AG10803 (cell line): ENCODE results near the gene RPS14.

ENCODE experiments used
- DNase-seq: peaks from one replicate; pipeline ENCODE4 v3.0.0; 2010; ENCODE audit warnings: low read depth
- H3K4me3 ChIP-seq: 2 replicates; pipeline ENCODE4 v1.5.1; 2011; ENCODE audit warnings: mild to moderate bottlenecking, low read length, control low read depth
- CTCF ChIP-seq: conservative IDR thresholded peaks from 2 replicates; pipeline ENCODE4 v1.5.1; 2011; ENCODE audit warnings: mild to moderate bottlenecking, low read length, control low read depth, inconsistent platforms

RPS14 gene

GRCh38 chr5:150397782-150398721 lies 51.5 kb downstream of the RPS14 start:
- DNase-seq: no peak

GRCh38 chr5:150397146-150397781 lies 52.3 kb downstream of the RPS14 start:
- no peak overlapping the region for H3K4me3 ChIP-seq
- DNase-seq: peak; percentile 63
- no peak for TF ChIP-seq CTCF

More at GRCh38 chr5:150397782-150398721, 51.5 kb downstream of the RPS14 start:
- TF ChIP-seq CTCF: peak; percentile 3; the same call in 1 of the 2 replicates
- no peak overlapping the region for H3K4me3 ChIP-seq

- no peak for TF ChIP-seq CTCF
- no peak for DNase-seq
- H3K4me3 ChIP-seq: no peak overlapping the region
These were observed 53.3 kb downstream of the RPS14 start for GRCh38 chr5:150396267-150396666.

- DNase-seq: no peak
- no peak overlapping the region for H3K4me3 ChIP-seq
- TF ChIP-seq CTCF: no peak
These were observed 53.9 kb downstream of the RPS14 start for GRCh38 chr5:150395688-150395975.

- no peak overlapping the region for H3K4me3 ChIP-seq
- no peak for DNase-seq
- TF ChIP-seq CTCF: no peak
These were observed 54.4 kb downstream of the RPS14 start for GRCh38 chr5:150394912-150395687.

GRCh38 chr5:150394131-150394530 lies 55.4 kb downstream of the RPS14 start:
- DNase-seq: no peak
- no peak for TF ChIP-seq CTCF
- H3K4me3 ChIP-seq: no peak overlapping the region
